HG03378 (cell line): Measurements from ENCODE around the gene LRRFIP1.

Source experiments
- ATAC-seq: cut with Tn5 transposase; IDR thresholded peaks from one replicate; pipeline ENCODE4 v1.9.1; 2021; ENCODE audit warnings: mild to moderate bottlenecking, moderate library complexity; ENCODE audit not compliant: unreplicated experiment

Gene LRRFIP1

DNA sequence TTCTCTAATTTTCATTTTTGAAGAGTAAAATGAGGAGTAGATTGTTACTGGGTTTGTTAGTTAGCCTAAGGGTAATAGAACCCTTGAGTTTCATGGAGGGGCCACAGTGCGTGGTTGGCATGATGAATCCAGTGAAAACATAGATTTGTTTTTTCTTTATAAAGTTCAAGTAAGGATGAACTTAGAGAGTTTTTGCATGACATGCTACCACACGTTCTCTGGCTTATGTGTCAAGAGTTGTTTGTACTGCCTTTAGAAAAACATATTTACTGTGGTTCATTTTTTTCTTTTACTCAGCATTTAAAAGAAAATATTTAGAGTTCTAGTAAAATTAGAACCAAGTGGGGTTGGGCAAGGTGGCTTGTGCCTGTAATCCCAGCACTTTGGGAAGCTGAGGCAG, 193.0 kb downstream of the LRRFIP1 start:
- ATAC-seq, result no peak

DNA sequence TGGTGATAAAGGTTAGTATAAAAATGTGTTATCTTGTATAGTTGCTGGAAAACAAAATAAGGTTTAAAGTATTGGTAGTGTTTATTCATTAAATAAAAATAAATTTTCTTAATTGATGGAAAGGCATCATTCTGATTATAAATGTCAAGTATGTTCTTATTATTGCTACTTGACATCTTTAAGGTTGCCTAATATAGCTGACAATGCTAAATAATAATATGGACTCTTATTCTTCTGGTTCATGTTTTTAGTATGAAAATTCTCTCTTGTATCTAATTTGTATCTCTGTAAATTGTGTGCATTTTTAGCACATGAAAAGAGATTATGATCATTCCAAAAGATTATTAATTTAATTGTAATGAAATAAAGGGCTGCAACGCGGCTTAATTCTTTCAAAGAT, 196.2 kb downstream of the LRRFIP1 start:
- ATAC-seq, result no peak

- no peak for ATAC-seq
Observed at GRCh38 chr2:237824085-237824484, 196.7 kb downstream of the LRRFIP1 start.

GRCh38 chr2:237827421-237827987, 200.1 kb downstream of the LRRFIP1 start:
- no peak for ATAC-seq
